Muscle of leg (tissue), 11 donors: ENCODE results near the gene TNXB. TPM values are rescaled to one million over a fixed set of nuclear protein-coding genes. Genes with fewer than 3 reads are reported as not detected.
"Not testable (repeated sequence)": the region's sequence is repeated elsewhere in the genome, so short reads cannot be mapped to it uniquely, and the experiment has no call there.

Source experiments
- DNase-seq: peaks from one replicate; pipeline ENCODE4 v3.0.0; 2013
- H3K27ac ChIP-seq: one replicate; pipeline ENCODE4 v1.5.1; 2013; ENCODE audit warnings: mild to moderate bottlenecking, low read length, control low read depth
- H3K27me3 ChIP-seq: one replicate; pipeline ENCODE4 v1.6.1; 2013; ENCODE audit warnings: low read length; ENCODE audit not compliant: control insufficient read depth, insufficient read depth
- H3K36me3 ChIP-seq: one replicate; pipeline ENCODE4 v1.6.1; 2013; ENCODE audit warnings: low read length; ENCODE audit not compliant: control insufficient read depth, insufficient read depth
- H3K4me1 ChIP-seq: one replicate; pipeline ENCODE4 v1.6.1; 2013; ENCODE audit warnings: low read length; ENCODE audit not compliant: control insufficient read depth, insufficient read depth
- H3K4me3 ChIP-seq: one replicate; pipeline ENCODE4 v1.5.1; 2013; ENCODE audit warnings: low read length, control low read depth
- H3K9me3 ChIP-seq: replicated peaks from 2 replicates; pipeline ENCODE4 v1.6.1; 2013; ENCODE audit warnings: low read depth, low read length; ENCODE audit not compliant: control insufficient read depth
- WGBS: methylation state at CpG from one replicate; pipeline ENCODE4 v1.1.5; 2013; ENCODE audit warnings: missing lambda C conversion rate; ENCODE audit not compliant: insufficient coverage; 5-methylcytosine and 5-hydroxymethylcytosine counted together
- polyA plus RNA-seq, 8 donors: library from polyadenylated mRNA; unstranded; fragments of 120-200 nt; gene quantifications; one replicate each; pipeline versions ENCODE4 v1.2.1 to v1.2.3, GENCODE V29; 2013; ENCODE audit warnings: inconsistent platforms in 1 of 8, low replicate concordance in 1 of 8; ENCODE audit not compliant: insufficient read length in 8 of 8, insufficient read depth in 1 of 8
- total RNA-seq: library from RNA; stranded (reverse); fragments of 120-200 nt; gene quantifications from one replicate; pipeline ENCODE4 v1.2.4, GENCODE V29; 2013

The TNXB gene
- total and polyA plus RNA-seq, 9 donors: 100.0 to 207 (median 116) TPM

DNA sequence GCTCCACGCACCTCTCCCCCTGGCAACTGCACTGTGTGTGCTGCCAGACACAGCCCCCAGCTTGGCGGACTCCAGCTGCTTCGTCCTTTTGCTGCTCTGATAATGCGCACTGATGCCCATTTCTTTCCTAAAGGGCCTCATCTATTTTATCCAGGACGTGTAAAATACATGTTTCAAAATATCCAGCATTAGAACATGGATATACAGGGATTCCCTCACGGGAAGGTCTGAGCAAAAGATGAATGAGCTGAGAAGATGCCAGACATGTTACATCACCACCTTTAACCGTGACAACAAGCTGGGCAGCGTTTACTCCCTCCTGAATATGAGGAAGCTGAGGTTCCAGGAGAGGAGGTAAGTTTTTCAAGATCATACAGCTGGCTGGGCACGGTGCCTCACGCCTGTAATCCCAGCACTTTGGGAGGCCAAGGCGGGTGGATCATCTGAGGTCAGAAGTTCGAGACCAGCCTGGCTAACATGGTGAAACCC lies 32.8 kb downstream of the TNXB start:
- H3K36me3 ChIP-seq: peaks cover 50% of the 10 kb centered on the region
- H3K27ac ChIP-seq: peak overlapping the region; percentile 71

DNA sequence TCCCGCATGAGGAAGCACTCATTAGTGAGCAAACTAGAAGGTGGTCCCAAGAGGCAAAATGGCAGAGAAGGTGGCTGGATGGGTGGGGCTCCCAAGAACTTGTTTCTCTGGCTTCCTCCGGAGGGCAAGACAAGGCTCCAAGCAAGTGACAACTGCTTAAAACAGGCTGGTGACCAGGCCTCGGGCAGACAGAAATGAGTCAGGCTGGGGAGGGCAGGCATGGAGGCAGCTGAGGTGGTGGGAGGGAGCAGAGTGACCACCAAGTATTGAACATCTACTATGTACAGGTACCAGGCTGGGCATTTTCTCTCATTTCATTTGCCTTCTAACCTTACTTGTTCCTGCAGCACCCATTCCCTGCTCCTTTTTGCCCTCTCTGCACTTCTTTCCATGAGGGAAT lies 33.4 kb downstream of the TNXB start:
- no peaks in the 10 kb centered on the region for H3K27me3 ChIP-seq
- DNase-seq: no peak
- peaks cover 45% of the 10 kb centered on the region for H3K36me3 ChIP-seq
- no peak overlapping the region for H3K4me3 ChIP-seq
- no peaks in the 10 kb centered on the region for H3K9me3 ChIP-seq
- peaks cover 58% of the 10 kb centered on the region for H3K4me1 ChIP-seq
- H3K27ac ChIP-seq: peak overlapping the region; percentile 71
- WGBS: 63% methylated on average over 3 of the region's 3 CpGs

More for the DNA sequence above, 32.8 kb downstream of the TNXB start:
- peak; percentile 92 for DNase-seq
- H3K9me3 ChIP-seq: no peaks in the 10 kb centered on the region
- WGBS: 27% methylated on average over 4 of the region's 12 CpGs
- no peak overlapping the region for H3K4me3 ChIP-seq
- H3K4me1 ChIP-seq: peaks cover 58% of the 10 kb centered on the region
- no peaks in the 10 kb centered on the region for H3K27me3 ChIP-seq

DNA sequence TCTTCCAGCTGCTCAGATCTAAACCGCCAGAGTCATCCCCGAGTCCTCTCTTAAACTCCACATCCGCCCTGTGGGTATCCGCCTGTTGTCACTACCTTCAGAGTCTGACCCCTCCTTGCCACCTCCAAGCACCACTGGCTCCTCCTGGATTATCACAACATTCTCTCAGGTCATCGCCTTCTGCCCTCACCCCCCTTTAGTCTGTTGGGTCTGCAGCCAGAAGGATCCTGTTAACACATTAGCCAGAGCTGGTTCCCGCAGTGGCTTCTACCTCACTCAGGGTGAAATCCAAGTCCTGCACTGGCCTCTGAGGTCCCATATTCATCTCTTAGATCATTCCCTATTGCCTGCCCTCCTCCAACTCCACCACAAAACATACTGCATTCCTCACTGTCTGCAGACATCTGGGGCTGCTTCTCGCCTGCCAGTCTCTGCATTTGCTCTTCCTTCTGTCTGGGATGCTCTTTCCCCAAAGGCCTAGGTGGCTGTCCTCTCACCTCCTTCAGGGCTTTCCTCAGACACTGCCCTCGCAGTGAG lies 34.1 kb downstream of the TNXB start:
- Histone ChIP-seq H3K9me3 (no peaks in the 10 kb centered on the region), H3K36me3 (peaks cover 47% of the 10 kb centered on the region), H3K27ac (no peak overlapping the region), H3K4me3 (no peak overlapping the region), H3K4me1 (peaks cover 60% of the 10 kb centered on the region), H3K27me3 (no peaks in the 10 kb centered on the region)
- WGBS: 53% methylated on average over 8 of the region's 8 CpGs
- DNase-seq: no peak

DNA sequence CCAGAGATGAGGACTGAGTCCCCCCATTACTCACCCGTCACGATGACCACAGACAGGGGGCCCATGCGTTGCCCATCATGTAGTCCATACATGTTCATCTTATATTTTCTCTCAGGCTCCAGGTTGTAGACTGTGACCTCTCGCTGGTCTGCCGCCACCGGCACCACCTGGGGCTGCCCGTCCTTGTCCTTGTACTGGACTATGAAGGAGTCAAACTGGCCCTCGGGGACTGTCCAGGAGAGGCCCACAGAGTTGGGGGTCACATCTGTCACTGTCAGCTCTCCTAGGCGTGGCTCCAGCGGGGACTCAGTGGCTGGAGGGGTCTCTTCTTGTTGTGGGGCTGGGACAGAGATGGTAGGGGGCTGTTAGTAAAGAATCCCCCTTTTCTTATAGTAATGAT lies 35.5 kb downstream of the TNXB start:
- WGBS: no CpG with 5 or more reads among the region's 10 CpGs
- Histone ChIP-seq H3K4me3 (no peak overlapping the region), H3K4me1 (peaks cover 61% of the 10 kb centered on the region), H3K27me3 (no peaks in the 10 kb centered on the region), H3K9me3 (no peaks in the 10 kb centered on the region), H3K36me3 (peaks cover 49% of the 10 kb centered on the region), H3K27ac (no peak overlapping the region)
- no peak for DNase-seq

DNA sequence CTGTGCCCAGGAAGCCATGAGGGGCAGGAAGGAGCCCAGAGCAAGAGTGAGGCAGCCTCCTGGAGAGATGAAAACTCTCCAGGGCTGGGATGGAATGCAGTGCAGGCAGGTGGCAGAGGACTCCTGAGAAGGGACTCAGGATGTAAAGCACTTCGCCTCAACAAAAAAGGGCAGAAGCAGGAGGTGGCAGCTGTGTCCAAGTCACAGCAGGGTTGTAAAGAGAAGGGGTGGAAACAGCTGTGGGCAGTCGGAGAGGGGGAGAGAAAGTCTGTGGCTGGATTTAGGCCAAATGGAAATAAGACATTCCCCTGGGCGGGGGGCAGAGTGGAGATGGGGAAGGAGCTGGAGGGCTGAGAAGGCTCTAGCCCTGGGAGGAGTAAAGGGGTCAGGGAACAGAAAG lies 36.0 kb downstream of the TNXB start:
- Histone ChIP-seq H3K9me3 (no peaks in the 10 kb centered on the region), H3K36me3 (peaks cover 53% of the 10 kb centered on the region), H3K27ac (peak overlapping the region; percentile 63), H3K27me3 (no peaks in the 10 kb centered on the region), H3K4me3 (no peak overlapping the region), H3K4me1 (peaks cover 61% of the 10 kb centered on the region)
- peak; percentile 66 for DNase-seq
- WGBS: 50% methylated on average over 3 of the region's 3 CpGs

DNA sequence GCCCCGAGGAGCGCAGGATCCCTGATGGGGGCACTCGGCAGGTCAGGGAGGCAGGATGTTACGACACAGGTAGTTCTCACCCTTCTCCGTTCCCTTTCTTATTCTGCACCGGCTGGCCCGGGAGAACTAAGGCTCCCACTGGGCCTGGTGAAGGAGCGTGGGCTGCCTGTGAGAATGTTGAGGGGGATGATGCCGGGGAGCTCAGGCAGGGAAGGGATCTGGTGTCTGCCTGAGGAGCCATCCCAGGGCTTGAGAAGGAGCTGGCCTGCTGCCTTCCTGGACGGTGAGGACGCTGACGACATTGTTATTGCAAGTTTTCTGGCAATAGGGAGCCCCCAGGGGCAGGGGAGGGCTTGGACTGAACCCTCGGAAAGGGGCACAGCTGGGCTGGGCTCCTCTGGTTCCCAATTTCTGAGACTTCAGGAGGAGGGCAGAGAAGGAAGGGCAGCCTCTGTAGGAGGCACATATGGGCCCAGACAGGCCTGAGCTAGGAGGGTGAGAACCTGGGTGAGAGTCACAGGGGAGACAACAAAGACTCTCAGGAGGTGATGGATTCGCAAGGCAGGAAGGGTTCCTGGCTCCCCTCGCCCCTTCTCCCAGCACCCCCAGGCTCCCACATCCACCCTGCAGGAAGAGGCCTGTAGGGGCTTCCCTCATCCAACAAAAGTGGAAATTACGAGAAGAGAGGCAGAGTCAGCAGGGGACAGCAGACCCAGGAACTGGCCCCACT lies 38.2 kb downstream of the TNXB start:
- peaks cover 47% of the 10 kb centered on the region for H3K4me1 ChIP-seq
- H3K36me3 ChIP-seq: peaks cover 50% of the 10 kb centered on the region
- H3K27ac ChIP-seq: peak overlapping the region; percentile 79
- H3K9me3 ChIP-seq: no peaks in the 10 kb centered on the region
- no peaks in the 10 kb centered on the region for H3K27me3 ChIP-seq
- peak; percentile 92 for DNase-seq
- no peak overlapping the region for H3K4me3 ChIP-seq
- WGBS: 22% methylated on average over 12 of the region's 16 CpGs

DNA sequence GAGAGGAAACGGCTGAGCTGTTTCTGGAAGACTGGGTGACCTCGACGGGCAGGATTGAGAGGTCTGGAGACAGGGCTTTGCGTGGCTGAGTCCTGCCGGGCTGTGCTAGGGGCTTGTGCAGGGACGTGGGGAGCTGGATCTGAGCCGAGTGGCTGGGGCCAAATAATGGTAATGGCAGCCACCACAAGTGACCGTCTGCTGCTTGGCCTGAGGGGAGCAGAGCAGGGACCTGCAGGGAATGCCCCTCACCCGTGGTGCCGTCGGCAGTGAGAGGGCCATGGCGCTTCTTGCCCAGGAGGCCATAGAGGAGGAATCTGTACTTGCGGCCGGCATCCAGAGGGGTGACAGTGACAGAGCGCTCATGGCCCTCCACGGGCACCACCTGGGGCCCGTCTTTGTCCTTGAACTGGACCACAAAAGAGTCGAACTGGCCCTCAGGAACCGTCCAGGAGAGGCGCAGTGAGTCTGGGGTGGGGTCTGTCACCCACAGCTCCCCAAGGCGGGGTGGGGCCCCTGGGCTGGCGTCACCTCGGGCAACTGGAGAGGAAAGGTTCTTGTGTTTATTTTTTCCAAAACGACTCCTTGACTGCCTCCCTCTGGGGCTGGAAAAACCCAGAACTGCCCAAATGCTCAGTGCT lies 39.1 kb downstream of the TNXB start:
- no peak overlapping the region for H3K4me3 ChIP-seq
- DNase-seq: no peak
- 76% methylated on average over 19 of the region's 24 CpGs for WGBS
- H3K36me3 ChIP-seq: peaks cover 50% of the 10 kb centered on the region
- peaks cover 37% of the 10 kb centered on the region for H3K4me1 ChIP-seq
- H3K27me3 ChIP-seq: no peaks in the 10 kb centered on the region
- no peak overlapping the region for H3K27ac ChIP-seq
- no peaks in the 10 kb centered on the region for H3K9me3 ChIP-seq

DNA sequence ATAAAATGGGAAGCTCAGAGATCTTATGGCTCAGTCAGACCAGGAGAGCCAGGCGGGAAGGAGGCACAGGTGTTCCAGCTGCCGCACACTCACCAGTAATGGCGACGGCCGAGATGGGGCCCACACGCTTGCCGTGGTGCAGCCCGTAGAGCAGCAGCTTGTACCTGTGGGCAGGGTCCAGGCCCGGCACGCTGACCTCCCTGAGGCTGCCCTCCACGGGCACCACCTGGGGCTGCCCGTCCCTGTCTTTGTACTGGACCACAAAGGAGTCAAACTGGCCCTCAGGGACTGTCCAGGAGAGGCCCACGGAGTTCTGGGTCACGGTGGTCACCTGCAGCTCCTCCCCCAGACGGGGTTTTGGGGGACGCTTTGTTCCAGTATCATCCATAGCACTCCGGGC lies 39.7 kb downstream of the TNXB start:
- 89% methylated on average over 17 of the region's 17 CpGs for WGBS
- H3K27me3 ChIP-seq: no peaks in the 10 kb centered on the region
- no peak for DNase-seq
- peaks cover 35% of the 10 kb centered on the region for H3K4me1 ChIP-seq
- peaks cover 55% of the 10 kb centered on the region for H3K36me3 ChIP-seq
- H3K9me3 ChIP-seq: no peaks in the 10 kb centered on the region
- no peak overlapping the region for H3K27ac ChIP-seq
- H3K4me3 ChIP-seq: no peak overlapping the region

DNA sequence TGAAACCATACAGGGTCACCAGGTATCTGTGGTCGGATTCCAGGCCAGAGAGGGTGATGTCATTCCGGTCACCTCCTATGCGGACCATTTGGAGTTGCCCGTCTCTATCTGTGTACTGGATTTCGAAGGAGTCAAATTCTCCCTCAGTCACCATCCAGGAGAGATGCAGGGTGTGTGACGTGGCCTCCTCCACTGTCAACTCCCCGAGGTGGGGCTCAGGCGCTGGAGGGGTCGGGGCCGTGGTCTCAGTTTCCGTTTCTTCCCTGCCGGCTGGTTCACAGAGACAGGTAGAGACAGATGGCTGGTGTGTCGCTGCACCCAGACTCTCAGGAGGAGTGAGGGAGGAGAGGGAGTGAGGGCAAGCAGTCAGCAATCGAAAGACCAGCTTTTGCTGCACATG lies 40.3 kb downstream of the TNXB start:
- Histone ChIP-seq H3K27ac (no peak overlapping the region), H3K4me3 (no peak overlapping the region), H3K9me3 (no peaks in the 10 kb centered on the region), H3K4me1 (peaks cover 34% of the 10 kb centered on the region), H3K36me3 (peaks cover 54% of the 10 kb centered on the region), H3K27me3 (no peaks in the 10 kb centered on the region)
- DNase-seq: no peak
- 92% methylated on average over 11 of the region's 14 CpGs for WGBS

DNA sequence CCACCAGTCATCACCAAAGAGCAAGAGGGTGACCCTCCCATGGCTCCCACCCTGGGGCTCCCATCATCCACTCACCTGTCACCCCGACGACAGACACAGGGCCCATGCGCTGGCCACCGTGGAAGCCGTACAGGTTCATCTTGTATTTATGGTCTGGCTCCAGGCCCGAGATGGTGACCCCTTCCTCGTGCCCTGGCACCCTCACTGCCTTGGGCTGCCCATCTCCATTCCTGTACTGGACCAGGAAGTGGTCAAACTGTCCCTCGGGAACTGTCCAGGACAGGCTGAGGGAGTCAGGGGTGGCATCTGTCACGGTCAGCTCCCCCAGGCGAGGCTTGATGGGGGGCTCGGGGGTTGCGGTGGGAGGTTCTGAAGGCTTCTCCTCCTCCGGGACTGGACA lies 40.8 kb downstream of the TNXB start:
- H3K27me3 ChIP-seq, DNase-seq, H3K4me3 ChIP-seq, H3K9me3 ChIP-seq, H3K27ac ChIP-seq: not testable (repeated sequence)
- WGBS: 94% methylated on average over 12 of the region's 13 CpGs
- Histone ChIP-seq H3K36me3 (peaks cover 49% of the 10 kb centered on the region), H3K4me1 (peaks cover 28% of the 10 kb centered on the region)
